Esophagus squamous epithelium (tissue), 4 donors: Measurements from ENCODE around the gene NLGN3.
A peak's percentile ranks its signal among the peaks of the same experiment; 100 is the strongest.

Experiments used
- POLR2A ChIP-seq, 4 donors: fragments of 450-650 bp; IDR thresholded peaks; one replicate each; pipeline ENCODE4 v1.6.1; 2017; ENCODE audit warnings: antibody characterized with exemption in 4 of 4, mild to moderate bottlenecking in 4 of 4, moderate library complexity in 3 of 4
- TF ChIP-seq, protein P1 (sequence below), 6 experiments: fragments of 450-650 bp in 4 of 6; fragments of 200-600 bp in 2 of 6; sonication (generic) in 2 of 6; IDR thresholded peaks; one replicate each; pipeline ENCODE4 v1.5.1; 2016 to 2019; ENCODE audit warnings: antibody characterized with exemption in 6 of 6, mild to moderate bottlenecking in 4 of 6, moderate library complexity in 4 of 6

DNA sequence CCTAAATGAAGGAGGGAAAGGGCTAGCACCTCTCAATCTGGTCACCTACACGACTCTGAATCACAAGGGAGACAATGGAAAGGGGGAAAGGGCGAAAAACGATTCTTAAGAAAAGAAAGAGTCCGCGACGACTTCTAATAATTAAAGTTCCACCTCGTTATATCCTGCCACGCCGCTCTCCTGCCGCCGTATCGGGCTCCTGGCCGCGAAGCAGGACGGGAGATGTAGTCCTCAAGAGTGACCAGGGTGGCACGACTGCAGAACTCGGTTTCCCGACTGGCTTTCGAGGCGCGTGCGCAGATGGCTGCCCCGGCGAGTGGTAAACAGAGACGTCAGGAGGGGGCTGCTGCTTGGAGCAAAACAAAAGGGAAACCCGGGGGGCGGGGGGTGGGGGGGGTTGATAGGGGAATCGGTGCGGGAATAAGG, 49.1 kb upstream of the NLGN3 start, which contains the start of gene FOXO4:
- TF ChIP-seq, protein P1, sequence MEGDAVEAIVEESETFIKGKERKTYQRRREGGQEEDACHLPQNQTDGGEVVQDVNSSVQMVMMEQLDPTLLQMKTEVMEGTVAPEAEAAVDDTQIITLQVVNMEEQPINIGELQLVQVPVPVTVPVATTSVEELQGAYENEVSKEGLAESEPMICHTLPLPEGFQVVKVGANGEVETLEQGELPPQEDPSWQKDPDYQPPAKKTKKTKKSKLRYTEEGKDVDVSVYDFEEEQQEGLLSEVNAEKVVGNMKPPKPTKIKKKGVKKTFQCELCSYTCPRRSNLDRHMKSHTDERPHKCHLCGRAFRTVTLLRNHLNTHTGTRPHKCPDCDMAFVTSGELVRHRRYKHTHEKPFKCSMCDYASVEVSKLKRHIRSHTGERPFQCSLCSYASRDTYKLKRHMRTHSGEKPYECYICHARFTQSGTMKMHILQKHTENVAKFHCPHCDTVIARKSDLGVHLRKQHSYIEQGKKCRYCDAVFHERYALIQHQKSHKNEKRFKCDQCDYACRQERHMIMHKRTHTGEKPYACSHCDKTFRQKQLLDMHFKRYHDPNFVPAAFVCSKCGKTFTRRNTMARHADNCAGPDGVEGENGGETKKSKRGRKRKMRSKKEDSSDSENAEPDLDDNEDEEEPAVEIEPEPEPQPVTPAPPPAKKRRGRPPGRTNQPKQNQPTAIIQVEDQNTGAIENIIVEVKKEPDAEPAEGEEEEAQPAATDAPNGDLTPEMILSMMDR (IDR thresholded peaks at IDR 0.05): no peak
- TF ChIP-seq POLR2A (IDR thresholded peaks at IDR 0.05): peak in 1 of 4 donors; percentile 19
